ENCODE results near the gene UNC93A. TPM values are rescaled to one million over a fixed set of nuclear protein-coding genes. Genes with fewer than 3 reads are reported as not detected.

UNC93A gene
- total and polyA plus RNA-seq, 7 experiments from 2014 or later = not detected

DNA sequence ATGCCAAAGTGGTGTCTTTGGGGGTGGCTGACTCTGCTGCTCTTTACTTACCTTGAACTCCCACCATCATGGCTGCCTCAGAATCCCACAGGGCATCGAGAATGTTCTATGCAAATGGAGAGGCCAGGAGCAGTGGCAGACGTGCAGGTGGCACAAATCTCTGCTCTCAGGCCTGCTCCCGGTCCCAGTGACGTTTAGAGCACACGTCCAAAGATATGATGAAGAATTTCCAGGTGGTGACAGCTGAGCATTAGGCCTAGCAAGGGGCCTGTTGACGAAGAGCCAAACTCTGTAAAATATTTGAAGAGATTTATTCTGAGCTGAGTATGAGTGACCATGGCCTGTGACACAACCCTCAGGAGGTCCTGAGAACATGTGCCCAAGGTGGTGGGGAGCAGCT is 19.0 kb upstream of the UNC93A start:
- ATAC-seq (no peak), DNase-seq (no peak)
- intact Hi-C loops (cut with micrococcal nuclease) = no loop called here
- H3K4me3 ChIP-seq (ENCODE audit: low read length) = no peak overlapping the region
- peaks cover 0 to 15% (median 4%) of the 10 kb centered on the region in 5 donors for H3K27me3 Mint-ChIP-seq
- H3K27me3 ChIP-seq (ENCODE audit: control insufficient read depth in 2 of 2, insufficient read depth in 2 of 2, low read length in 2 of 2) = no peaks in the 10 kb centered on the region
- no peaks in the 10 kb centered on the region for H3K4me1 Mint-ChIP-seq
- no peaks in the 10 kb centered on the region for H3K36me3 ChIP-seq (ENCODE audit: control insufficient read depth in 2 of 3, insufficient read depth in 3 of 3, low read length in 3 of 3)
- H3K36me3 Mint-ChIP-seq = no peaks in the 10 kb centered on the region
- no peaks in the 10 kb centered on the region for H3K9me3 Mint-ChIP-seq
- H3K27ac ChIP-seq (ENCODE audit: low read depth, low read length) = no peak overlapping the region
- no peak overlapping the region for H3K4me3 Mint-ChIP-seq
- no peaks in the 10 kb centered on the region for H3K4me1 ChIP-seq (ENCODE audit: control insufficient read depth in 2 of 2, insufficient read depth in 2 of 2, low read length in 2 of 2)
- POLR2A ChIA-PET = no interaction called here
- no peaks in the 10 kb centered on the region for H3K9me3 ChIP-seq (ENCODE audit: control insufficient read depth in 2 of 3, low read length in 3 of 3)
- CTCF ChIA-PET = no interaction called here
- H3K27ac Mint-ChIP-seq = no peak overlapping the region

DNA sequence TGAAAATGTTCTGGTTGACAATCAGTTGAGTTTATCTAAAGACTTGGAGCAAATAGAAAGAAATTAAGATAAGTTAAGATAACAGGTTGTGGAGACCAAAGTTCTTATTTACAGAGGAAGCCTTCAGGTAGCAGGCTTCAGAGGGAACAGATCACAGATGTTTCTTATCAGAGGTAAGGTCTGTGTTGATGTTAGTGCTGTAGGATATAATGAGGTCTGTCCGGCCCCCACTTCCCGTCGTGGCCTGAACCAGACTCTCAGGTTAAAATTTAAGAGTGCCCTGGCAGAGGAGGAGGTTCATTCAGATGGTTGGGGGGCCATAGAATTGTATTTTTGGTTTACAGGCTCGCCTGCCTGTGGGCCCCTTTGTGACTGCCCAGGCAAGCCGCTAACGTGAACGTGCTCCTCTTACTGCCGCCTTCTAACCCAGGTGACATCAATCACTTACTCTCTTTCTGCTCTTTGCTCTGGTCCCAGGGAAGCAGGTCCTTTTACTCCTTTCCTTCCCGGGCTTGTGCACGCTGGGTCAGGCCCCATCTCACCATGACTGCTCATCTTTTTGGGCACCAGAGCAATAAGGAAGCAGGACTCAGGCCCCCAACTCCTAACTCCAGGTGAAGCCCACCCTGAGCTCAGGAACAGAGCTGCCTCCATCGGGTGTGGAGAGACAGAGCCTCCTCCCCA is 18.3 kb upstream of the UNC93A start:
- Histone ChIP-seq H3K27me3 (ENCODE audit: control insufficient read depth in 2 of 2, insufficient read depth in 2 of 2, low read length in 2 of 2) (no peaks in the 10 kb centered on the region), H3K36me3 (ENCODE audit: control insufficient read depth in 2 of 3, insufficient read depth in 3 of 3, low read length in 3 of 3) (no peaks in the 10 kb centered on the region), H3K4me3 (ENCODE audit: low read length) (no peak overlapping the region), H3K27ac (ENCODE audit: low read depth, low read length) (no peak overlapping the region), H3K9me3 (ENCODE audit: control insufficient read depth in 2 of 3, low read length in 3 of 3) (no peaks in the 10 kb centered on the region), H3K4me1 (ENCODE audit: control insufficient read depth in 2 of 2, insufficient read depth in 2 of 2, low read length in 2 of 2) (no peaks in the 10 kb centered on the region)
- no peak overlapping the region for H3K4me3 Mint-ChIP-seq
- H3K36me3 Mint-ChIP-seq = peaks cover 0 to 3% (median 0%) of the 10 kb centered on the region in 5 donors
- ChIA-PET CTCF (no interaction called here), POLR2A (no interaction called here)
- no peak for DNase-seq
- no peaks in the 10 kb centered on the region for H3K9me3 Mint-ChIP-seq
- intact Hi-C loops (cut with micrococcal nuclease) = no loop called here
- no peaks in the 10 kb centered on the region for H3K4me1 Mint-ChIP-seq
- no peak for ATAC-seq
- H3K27ac Mint-ChIP-seq = no peak overlapping the region
- peaks cover 6 to 19% (median 8%) of the 10 kb centered on the region in 5 donors for H3K27me3 Mint-ChIP-seq

- Mint-ChIP-seq H3K9me3 (no peaks in the 10 kb centered on the region), H3K4me3 (no peak overlapping the region), H3K36me3 (peaks cover 0 to 4% (median 0%) of the 10 kb centered on the region in 5 donors), H3K27ac (no peak overlapping the region), H3K4me1 (no peaks in the 10 kb centered on the region), H3K27me3 (peaks cover 9 to 23% (median 17%) of the 10 kb centered on the region in 5 donors)
- H3K9me3 ChIP-seq (ENCODE audit: control insufficient read depth in 2 of 3, low read length in 3 of 3) = no peaks in the 10 kb centered on the region
- no peak overlapping the region for H3K27ac ChIP-seq (ENCODE audit: low read depth, low read length)
- DNase-seq = no peak
- CTCF ChIA-PET = no interaction called here
- POLR2A ChIA-PET = no interaction called here
- no peaks in the 10 kb centered on the region for H3K27me3 ChIP-seq (ENCODE audit: control insufficient read depth in 2 of 2, insufficient read depth in 2 of 2, low read length in 2 of 2)
- no peak overlapping the region for H3K4me3 ChIP-seq (ENCODE audit: low read length)
- intact Hi-C loops (cut with micrococcal nuclease) = no loop called here
- H3K36me3 ChIP-seq (ENCODE audit: control insufficient read depth in 2 of 3, insufficient read depth in 3 of 3, low read length in 3 of 3) = no peaks in the 10 kb centered on the region
- no peaks in the 10 kb centered on the region for H3K4me1 ChIP-seq (ENCODE audit: control insufficient read depth in 2 of 2, insufficient read depth in 2 of 2, low read length in 2 of 2)
- ATAC-seq = no peak
Observed at GRCh38 chr6:167274270-167274669, 16.8 kb upstream of the UNC93A start.

DNA sequence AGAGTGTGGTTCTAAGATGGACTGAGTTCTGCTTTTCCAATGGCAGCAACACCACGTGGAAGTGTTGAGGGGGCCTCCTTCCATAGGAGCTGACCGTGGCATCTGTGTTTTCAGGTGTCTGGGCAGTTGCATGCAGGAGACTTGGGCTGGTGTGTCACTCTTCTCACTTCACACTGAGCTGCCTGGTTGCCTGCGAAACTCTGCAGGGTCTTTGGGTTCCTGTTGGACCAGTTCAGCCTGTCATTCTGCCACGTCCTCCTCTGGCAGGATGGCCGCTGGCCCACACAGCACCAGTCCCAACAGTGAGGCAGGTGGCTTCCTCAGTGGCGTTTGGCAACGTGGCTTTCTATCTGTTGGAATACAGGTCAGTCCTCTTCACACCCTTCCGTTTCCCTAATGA is 16.1 kb upstream of the UNC93A start:
- no peak overlapping the region for H3K4me3 ChIP-seq (ENCODE audit: low read length)
- no peaks in the 10 kb centered on the region for H3K4me1 ChIP-seq (ENCODE audit: control insufficient read depth in 2 of 2, insufficient read depth in 2 of 2, low read length in 2 of 2)
- ChIA-PET POLR2A (no interaction called here), CTCF (no interaction called here)
- Mint-ChIP-seq H3K27me3 (peaks cover 9 to 23% (median 20%) of the 10 kb centered on the region in 5 donors), H3K4me3 (no peak overlapping the region), H3K36me3 (peaks cover 0 to 4% (median 0%) of the 10 kb centered on the region in 5 donors), H3K9me3 (no peaks in the 10 kb centered on the region), H3K27ac (no peak overlapping the region), H3K4me1 (no peaks in the 10 kb centered on the region)
- no peaks in the 10 kb centered on the region for H3K9me3 ChIP-seq (ENCODE audit: control insufficient read depth in 2 of 3, low read length in 3 of 3)
- intact Hi-C loops (cut with micrococcal nuclease) = no loop called here
- ATAC-seq (no peak), DNase-seq (no peak)
- H3K27me3 ChIP-seq (ENCODE audit: control insufficient read depth in 2 of 2, insufficient read depth in 2 of 2, low read length in 2 of 2) = no peaks in the 10 kb centered on the region
- no peaks in the 10 kb centered on the region for H3K36me3 ChIP-seq (ENCODE audit: control insufficient read depth in 2 of 3, insufficient read depth in 3 of 3, low read length in 3 of 3)
- no peak overlapping the region for H3K27ac ChIP-seq (ENCODE audit: low read depth, low read length)

GRCh38 chr6:167275436-167275835 is 15.7 kb upstream of the UNC93A start:
- Histone ChIP-seq H3K36me3 (ENCODE audit: control insufficient read depth in 2 of 3, insufficient read depth in 3 of 3, low read length in 3 of 3) (no peaks in the 10 kb centered on the region), H3K4me3 (ENCODE audit: low read length) (no peak overlapping the region), H3K27me3 (ENCODE audit: control insufficient read depth in 2 of 2, insufficient read depth in 2 of 2, low read length in 2 of 2) (no peaks in the 10 kb centered on the region), H3K4me1 (ENCODE audit: control insufficient read depth in 2 of 2, insufficient read depth in 2 of 2, low read length in 2 of 2) (no peaks in the 10 kb centered on the region), H3K27ac (ENCODE audit: low read depth, low read length) (no peak overlapping the region), H3K9me3 (ENCODE audit: control insufficient read depth in 2 of 3, low read length in 3 of 3) (no peaks in the 10 kb centered on the region)
- Mint-ChIP-seq H3K9me3 (no peaks in the 10 kb centered on the region), H3K36me3 (peaks cover 0 to 4% (median 0%) of the 10 kb centered on the region in 5 donors), H3K27me3 (peaks cover 9 to 23% (median 16%) of the 10 kb centered on the region in 5 donors), H3K4me1 (no peaks in the 10 kb centered on the region), H3K4me3 (no peak overlapping the region), H3K27ac (no peak overlapping the region)
- DNase-seq (no peak), ATAC-seq (no peak)
- POLR2A ChIA-PET = no interaction called here
- CTCF ChIA-PET = no interaction called here
- intact Hi-C loops (cut with micrococcal nuclease) = no loop called here

GRCh38 chr6:167276772-167277533 is 14.2 kb upstream of the UNC93A start:
- H3K36me3 Mint-ChIP-seq = peaks cover 0 to 4% (median 0%) of the 10 kb centered on the region in 5 donors
- ATAC-seq = no peak
- ChIA-PET CTCF (interaction anchor here (1.4 kb wide), 1 partner anchor 14 kb away, joined by 4 read pairs; no protein-coding TSS in a partner anchor), POLR2A (no interaction called here)
- Histone ChIP-seq H3K9me3 (ENCODE audit: control insufficient read depth in 2 of 3, low read length in 3 of 3) (no peaks in the 10 kb centered on the region), H3K27ac (ENCODE audit: low read depth, low read length) (no peak overlapping the region), H3K4me1 (ENCODE audit: control insufficient read depth in 2 of 2, insufficient read depth in 2 of 2, low read length in 2 of 2) (no peaks in the 10 kb centered on the region), H3K36me3 (ENCODE audit: control insufficient read depth in 2 of 3, insufficient read depth in 3 of 3, low read length in 3 of 3) (no peaks in the 10 kb centered on the region), H3K4me3 (ENCODE audit: low read length) (no peak overlapping the region), H3K27me3 (ENCODE audit: control insufficient read depth in 2 of 2, insufficient read depth in 2 of 2, low read length in 2 of 2) (no peaks in the 10 kb centered on the region)
- H3K27ac Mint-ChIP-seq = no peak overlapping the region
- DNase-seq = no peak
- intact Hi-C loops (cut with micrococcal nuclease) = no loop called here
- H3K27me3 Mint-ChIP-seq = peaks cover 9 to 23% (median 18%) of the 10 kb centered on the region in 5 donors
- H3K4me1 Mint-ChIP-seq = no peaks in the 10 kb centered on the region
- H3K4me3 Mint-ChIP-seq = no peak overlapping the region
- H3K9me3 Mint-ChIP-seq = no peaks in the 10 kb centered on the region
